ENCODE results near the gene VKORC1L1.

DNA sequence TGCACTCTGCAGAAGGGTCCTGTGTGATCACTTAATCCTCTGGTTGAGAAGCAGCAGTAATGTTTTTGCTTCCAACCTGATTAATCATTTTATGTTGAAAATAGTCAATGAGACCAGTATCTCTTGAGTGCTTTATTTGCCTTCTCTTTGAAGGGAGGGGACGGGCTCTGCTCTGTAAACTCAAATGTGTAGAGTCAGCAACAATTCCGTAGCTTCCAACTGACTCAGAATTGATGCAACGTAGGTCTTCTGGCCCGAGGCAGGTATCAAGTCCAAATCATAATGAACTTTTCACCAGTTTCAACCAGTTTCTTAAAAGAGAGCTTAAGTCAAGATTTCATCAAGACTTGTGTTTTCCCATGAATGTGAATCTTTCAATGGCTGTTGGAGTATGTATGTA, 82.8 kb downstream of the VKORC1L1 start:
- TF ChIP-seq, protein P1, sequence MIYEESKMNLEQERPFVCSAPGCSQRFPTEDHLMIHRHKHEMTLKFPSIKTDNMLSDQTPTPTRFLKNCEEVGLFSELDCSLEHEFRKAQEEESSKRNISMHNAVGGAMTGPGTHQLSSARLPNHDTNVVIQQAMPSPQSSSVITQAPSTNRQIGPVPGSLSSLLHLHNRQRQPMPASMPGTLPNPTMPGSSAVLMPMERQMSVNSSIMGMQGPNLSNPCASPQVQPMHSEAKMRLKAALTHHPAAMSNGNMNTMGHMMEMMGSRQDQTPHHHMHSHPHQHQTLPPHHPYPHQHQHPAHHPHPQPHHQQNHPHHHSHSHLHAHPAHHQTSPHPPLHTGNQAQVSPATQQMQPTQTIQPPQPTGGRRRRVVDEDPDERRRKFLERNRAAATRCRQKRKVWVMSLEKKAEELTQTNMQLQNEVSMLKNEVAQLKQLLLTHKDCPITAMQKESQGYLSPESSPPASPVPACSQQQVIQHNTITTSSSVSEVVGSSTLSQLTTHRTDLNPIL (CRISPR knock-in tag; IDR thresholded peaks at IDR 0.05; ENCODE audit: low read depth) = no peak
- TF ChIP-seq, protein P2, sequence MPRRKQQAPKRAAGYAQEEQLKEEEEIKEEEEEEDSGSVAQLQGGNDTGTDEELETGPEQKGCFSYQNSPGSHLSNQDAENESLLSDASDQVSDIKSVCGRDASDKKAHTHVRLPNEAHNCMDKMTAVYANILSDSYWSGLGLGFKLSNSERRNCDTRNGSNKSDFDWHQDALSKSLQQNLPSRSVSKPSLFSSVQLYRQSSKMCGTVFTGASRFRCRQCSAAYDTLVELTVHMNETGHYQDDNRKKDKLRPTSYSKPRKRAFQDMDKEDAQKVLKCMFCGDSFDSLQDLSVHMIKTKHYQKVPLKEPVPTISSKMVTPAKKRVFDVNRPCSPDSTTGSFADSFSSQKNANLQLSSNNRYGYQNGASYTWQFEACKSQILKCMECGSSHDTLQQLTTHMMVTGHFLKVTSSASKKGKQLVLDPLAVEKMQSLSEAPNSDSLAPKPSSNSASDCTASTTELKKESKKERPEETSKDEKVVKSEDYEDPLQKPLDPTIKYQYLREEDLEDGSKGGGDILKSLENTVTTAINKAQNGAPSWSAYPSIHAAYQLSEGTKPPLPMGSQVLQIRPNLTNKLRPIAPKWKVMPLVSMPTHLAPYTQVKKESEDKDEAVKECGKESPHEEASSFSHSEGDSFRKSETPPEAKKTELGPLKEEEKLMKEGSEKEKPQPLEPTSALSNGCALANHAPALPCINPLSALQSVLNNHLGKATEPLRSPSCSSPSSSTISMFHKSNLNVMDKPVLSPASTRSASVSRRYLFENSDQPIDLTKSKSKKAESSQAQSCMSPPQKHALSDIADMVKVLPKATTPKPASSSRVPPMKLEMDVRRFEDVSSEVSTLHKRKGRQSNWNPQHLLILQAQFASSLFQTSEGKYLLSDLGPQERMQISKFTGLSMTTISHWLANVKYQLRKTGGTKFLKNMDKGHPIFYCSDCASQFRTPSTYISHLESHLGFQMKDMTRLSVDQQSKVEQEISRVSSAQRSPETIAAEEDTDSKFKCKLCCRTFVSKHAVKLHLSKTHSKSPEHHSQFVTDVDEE (CRISPR knock-in tag; IDR thresholded peaks at IDR 0.05) = no peak
- TF ChIP-seq BACH2 (CRISPR knock-in tag; IDR thresholded peaks at IDR 0.05; ENCODE audit: borderline replicate concordance) (no peak), RARB (CRISPR knock-in tag; IDR thresholded peaks at IDR 0.05) (no peak), ZFP3 (CRISPR knock-in tag; IDR thresholded peaks at IDR 0.05) (no peak), ARNTL (CRISPR knock-in tag; IDR thresholded peaks at IDR 0.05; ENCODE audit: borderline replicate concordance, low read depth) (no peak), ZNF565 (CRISPR knock-in tag; conservative IDR thresholded peaks at IDR 0.05; ENCODE audit: low read depth) (no peak), ESRRG (CRISPR knock-in tag; IDR thresholded peaks at IDR 0.05) (no peak), ZFP30 (CRISPR knock-in tag; IDR thresholded peaks at IDR 0.05) (no peak), ZNF8 (CRISPR knock-in tag; IDR thresholded peaks at IDR 0.05) (no peak), TCF4 (CRISPR knock-in tag; IDR thresholded peaks at IDR 0.05; ENCODE audit: borderline replicate concordance) (no peak)
- TF ChIP-seq, protein P3, sequence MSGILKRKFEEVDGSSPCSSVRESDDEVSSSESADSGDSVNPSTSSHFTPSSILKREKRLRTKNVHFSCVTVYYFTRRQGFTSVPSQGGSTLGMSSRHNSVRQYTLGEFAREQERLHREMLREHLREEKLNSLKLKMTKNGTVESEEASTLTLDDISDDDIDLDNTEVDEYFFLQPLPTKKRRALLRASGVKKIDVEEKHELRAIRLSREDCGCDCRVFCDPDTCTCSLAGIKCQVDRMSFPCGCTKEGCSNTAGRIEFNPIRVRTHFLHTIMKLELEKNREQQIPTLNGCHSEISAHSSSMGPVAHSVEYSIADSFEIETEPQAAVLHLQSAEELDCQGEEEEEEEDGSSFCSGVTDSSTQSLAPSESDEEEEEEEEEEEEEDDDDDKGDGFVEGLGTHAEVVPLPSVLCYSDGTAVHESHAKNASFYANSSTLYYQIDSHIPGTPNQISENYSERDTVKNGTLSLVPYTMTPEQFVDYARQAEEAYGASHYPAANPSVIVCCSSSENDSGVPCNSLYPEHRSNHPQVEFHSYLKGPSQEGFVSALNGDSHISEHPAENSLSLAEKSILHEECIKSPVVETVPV (CRISPR knock-in tag; IDR thresholded peaks at IDR 0.05) = no peak

Data from SK-N-SH treated with all-trans-retinoic acid at 6 μM for 48 hours (cell line).